GM21423 (cell line): ENCODE measurements around the gene SPTBN1.

ENCODE experiments used
- ATAC-seq: cut with Tn5 transposase; IDR thresholded peaks from one replicate; pipeline ENCODE4 v1.9.1; 2021; ENCODE audit warnings: mild to moderate bottlenecking, moderate library complexity; ENCODE audit not compliant: unreplicated experiment

SPTBN1 gene

DNA sequence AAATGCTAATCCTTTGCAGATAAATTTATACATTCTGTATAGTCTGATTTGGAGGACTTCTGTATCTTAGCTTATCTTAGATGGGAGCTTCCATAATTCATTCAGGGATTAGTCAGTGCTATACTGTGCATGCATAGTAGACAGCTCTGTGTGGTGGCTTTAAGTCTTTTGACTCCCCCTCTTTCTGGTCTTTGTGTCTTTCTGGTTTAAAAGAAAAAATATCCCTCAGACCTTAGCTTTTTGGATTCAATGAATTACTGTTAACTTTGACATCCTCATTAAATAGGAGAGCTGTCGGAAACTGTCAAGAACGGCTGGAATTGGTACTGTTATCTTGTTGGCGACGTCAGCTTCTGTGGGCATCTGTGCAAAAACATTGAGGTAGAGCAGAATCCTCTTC is 130.4 kb downstream of the SPTBN1 start:
- no peak for ATAC-seq

- no peak for ATAC-seq
Measured at GRCh38 chr2:54587171-54588016, 131.3 kb downstream of the SPTBN1 start.

- peak; percentile 35 for ATAC-seq
Measured at GRCh38 chr2:54588244-54588899, 132.2 kb downstream of the SPTBN1 start.

- no peak for ATAC-seq
Measured at GRCh38 chr2:54589038-54589339, 132.9 kb downstream of the SPTBN1 start.

DNA sequence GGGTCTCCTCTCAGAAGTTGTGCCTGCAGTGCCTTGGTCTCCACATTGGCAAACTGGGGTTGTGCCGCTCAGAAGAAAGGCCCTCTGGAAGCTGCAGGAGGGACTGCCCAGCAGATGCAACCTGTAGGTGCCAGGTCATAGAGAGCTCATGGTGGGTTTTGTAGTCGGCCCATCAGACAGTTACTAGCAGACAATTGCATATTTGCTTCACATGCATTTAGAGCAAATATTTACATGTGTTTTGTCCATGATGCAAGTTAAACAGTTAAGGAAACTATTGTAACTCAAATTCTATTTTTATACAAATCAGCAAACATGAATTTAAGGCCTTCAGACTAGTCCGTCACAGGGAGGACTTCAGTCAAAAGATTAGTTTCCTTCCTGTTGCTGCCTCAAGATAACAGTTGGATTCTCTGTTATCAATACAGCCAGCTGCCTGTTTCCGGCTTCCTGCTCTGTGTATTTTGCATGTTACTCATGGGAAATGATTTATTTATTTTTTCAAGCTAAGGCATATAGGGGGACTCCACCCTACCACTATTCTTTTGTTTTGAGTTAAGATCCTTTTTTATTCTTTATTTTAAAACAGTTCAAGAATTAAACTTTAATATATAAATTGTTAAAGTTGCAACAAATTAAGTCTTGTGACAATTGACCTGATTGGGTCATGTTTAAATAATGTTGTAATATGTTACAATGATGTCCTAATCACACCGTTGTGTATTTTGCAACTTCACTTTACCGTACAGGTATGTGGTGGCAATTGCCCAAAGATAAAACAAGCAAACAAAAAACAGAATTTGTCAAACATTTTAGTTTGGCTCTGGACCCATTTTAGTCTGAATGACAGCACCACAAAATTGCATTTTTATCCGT is 133.5 kb downstream of the SPTBN1 start:
- ATAC-seq, result peak; percentile 46

DNA sequence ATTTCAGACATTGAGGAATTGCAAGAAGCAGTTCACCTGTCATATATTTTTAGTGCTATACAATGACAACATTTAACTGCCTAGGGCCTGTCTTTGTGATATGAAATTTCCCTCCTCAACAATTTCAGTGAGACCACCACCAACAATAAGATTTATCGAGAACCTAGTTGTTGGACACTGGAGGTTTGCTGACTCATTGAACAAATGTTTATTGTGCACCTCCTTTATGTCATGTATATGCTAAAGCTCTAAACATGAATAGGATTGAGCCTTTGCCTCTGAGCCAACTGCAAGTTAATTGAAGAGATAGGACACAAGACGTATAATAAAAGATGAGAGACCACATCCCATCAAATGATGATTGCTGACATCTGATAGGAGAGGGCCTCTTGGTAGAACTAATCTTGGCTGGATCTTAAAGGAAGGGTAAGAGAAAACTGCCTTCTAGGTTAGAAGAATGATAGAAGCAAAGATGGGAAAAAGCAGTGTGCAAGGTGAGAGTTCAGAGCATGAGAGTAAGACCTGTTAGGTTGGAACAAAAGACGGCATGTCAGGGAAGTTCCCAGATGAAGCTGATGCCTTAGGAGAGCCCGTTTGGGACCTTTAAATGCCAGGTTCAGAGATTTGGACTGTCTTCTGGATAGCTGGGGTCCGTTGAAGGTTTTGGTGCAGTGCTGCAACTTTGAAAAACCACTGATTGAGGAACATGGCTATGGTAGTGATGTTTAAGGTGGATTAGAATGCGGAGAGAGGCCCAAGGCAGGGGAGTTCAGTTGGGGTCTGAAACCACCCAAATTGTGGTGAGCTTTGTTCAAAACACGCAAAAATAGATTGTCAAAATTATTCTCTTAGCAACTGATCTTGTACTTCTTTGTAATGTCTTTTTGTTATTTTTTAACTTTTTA is 134.3 kb downstream of the SPTBN1 start:
- ATAC-seq, result no peak

GRCh38 chr2:54591551-54591950 is 135.4 kb downstream of the SPTBN1 start:
- no peak for ATAC-seq

GRCh38 chr2:54593249-54593648 is 137.1 kb downstream of the SPTBN1 start:
- no peak for ATAC-seq

DNA sequence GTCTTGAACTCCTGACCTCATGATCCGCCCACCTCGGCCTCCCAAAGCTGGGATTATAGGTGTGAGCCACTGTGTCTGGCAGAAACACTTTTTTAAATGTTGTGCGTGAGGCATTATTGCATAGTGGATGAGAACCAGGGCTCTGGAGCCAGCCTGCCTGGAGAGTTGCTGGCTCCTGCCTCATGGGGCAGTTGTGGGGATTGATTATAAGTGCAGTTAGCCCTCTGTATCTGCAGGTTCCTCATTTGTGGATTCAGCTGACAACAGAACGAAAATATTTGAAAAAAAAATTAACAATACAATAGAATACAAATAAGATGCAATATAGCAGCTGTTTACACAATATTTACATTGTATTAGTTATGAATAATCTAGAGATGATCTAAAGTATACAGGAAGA is 137.9 kb downstream of the SPTBN1 start:
- no peak for ATAC-seq

DNA sequence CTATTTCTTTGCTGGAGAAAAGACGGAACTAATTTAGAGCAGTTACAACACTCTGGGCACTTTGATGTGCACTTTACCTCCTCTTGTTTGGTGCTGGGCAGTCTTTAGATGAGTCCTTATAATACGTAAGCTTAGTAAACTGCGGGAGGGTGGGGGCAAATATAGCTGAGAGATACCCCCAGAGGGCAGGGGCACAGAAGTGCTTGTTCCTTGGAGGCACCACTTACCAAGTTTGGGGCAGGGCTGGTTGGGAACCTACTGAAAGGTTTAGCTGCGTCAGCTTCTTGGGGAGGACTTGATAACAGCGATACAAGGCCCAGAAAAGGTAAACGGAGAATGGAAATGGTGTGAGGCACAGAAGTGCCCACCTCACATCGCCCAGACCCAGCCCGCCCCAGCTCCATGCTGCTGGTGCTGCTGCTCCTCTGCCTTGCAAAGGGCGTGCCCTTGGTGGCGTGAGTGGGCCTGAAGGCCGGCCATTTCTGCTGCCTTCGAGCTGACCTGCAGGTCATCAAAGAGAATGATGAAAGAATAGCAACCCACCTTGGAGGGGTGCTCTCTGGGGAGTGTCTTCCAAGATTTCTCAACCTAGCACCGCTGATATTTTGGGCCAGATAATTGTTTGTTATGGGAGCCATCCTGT is 139.2 kb downstream of the SPTBN1 start:
- no peak for ATAC-seq

- ATAC-seq, result no peak
Measured at GRCh38 chr2:54595999-54596902, 140.1 kb downstream of the SPTBN1 start.

DNA sequence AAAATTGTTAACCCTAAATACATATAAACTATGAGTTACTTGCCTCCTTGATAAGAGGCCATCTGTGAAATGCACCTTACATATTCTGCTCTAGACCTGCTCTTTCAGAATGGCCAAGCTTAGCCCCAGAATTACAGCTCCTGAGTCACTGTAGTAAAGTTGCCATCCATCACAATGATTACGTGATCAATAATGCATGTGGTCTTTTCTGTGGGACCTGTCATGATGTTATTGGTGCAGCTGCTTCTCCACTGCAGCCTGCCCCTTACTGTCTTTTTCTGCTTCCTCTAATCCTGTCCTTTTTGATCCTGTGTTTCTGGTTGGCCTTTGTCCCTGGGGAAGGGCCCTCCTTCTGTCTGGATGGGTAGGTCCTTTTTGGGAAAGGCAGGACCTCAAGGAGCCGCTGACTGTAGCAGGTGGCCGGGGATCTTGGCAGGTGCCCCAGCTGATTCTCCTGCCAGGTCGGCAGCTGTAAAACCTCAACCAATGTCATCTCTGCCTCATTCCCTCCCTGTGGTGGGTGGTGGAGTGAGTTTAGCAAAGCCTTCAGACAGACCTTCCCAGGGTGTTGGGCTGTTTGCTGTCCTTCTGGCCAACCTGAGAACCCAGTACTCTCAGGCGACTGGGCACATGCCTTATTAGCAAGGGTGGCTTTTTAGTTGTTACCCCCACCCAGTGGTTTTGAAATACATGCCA is 141.2 kb downstream of the SPTBN1 start:
- peak; percentile 33 for ATAC-seq

DNA sequence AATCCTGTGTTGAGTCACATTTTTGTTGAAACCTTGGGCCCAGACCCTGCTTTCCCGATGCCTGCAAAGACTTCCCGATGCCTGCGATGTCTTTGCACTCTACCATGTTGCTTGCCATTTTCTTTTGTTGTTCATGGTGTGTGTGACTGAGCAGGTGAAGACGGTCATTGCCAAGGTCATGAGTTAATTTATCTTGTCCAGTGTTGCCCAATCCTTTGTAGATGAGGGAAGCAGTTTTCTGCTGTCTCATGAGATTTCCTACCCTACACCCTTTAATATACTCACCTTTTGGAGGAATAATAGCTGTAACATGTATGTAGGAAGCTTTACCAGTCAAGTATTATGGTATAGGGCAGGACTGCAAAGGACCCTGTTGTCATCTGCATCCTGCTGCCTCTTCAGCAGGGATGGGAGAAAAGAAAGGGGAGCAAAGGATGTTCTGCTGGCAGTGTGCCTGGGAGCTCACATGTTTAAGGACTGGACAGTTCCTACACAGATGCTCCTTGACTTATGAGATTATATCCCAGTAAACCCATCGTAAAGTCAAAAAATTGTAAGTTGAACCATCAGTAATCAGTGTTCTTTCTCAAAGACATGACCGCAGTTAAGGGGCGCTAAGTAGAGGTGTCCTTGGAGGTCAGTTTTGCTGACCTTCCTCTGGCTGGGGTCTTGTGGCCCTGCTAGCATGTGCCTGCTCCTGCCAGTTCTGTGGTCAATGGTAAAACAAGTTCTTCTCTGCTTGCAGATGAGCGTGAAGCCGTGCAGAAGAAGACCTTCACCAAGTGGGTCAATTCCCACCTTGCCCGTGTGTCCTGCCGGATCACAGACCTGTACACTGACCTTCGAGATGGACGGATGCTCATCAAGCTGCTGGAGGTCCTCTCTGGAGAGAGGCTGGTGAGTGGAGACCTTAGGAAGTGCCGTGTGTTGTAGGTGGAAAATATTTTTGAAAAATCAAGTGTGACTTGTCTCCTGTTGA is 142.5 kb downstream of the SPTBN1 start:
- no peak for ATAC-seq

DNA sequence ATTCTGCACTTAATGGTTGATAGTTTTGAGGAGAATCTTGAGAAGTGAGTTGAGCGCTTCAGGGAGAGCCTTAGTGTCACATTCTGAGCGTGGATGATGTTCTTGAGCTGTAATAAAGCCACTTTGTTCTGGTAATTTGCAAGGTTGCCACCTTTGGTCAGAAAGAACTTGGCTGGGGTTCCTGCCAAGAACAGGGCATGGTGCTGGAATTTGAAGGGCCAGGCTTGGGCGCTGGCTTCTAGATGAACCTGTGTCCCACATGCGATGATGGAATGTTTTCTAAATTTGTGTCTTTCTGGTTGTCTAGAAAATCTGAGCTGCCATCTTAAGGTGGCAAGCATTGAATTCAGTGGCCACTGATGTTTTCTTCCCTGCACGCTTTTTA is 143.2 kb downstream of the SPTBN1 start:
- no peak for ATAC-seq

DNA sequence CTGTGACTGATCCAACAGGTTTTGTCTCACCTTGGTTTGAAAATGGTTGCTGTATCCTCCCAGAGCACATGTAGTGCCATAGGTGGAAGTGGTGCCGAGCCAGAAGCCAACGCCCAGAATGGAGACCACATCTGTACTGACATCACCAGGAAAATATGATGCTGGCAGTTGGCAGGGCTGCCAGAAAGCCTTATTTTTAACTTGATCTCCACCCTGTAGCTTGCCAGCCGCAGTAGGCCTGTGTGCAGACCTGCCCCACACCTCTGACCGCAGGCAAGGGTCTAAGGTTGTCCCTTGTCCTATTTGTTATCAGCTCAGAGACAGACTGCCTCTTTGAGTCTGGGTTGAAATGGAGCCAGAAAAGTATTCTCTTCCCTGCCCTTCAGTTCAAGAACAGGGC is 143.8 kb downstream of the SPTBN1 start:
- no peak for ATAC-seq

- no peak for ATAC-seq
Measured at GRCh38 chr2:54601339-54601738, 145.2 kb downstream of the SPTBN1 start.

DNA sequence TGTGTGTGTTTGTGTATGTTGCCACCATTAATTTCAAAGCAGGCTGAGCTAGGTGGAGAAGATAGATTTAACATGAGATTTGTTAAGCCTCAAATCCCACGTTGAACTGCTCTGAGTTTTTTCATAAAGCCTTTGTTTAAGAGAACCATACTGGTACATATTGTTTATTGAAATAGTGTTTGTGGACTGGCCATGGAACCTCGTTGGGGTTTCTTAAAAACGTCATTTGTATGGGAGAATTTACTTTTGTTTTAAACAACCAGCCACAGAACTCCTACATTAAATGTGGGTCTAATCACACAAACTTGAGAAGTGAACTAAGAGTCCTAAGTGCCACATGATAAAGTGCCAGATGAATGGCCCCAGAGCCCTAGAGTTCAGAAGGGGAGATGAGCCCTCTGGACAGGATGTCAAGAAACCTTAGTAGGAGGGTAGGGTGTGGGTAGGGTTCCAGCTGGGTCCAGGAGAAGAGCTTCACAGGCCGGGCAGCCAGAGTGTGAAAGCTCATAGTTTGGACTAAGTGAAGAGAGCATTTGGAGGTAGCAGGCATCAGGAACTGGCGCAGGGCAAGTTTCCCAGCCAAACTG is 146.7 kb downstream of the SPTBN1 start:
- no peak for ATAC-seq
